ENCODE data around the gene PPM1E.

DNA sequence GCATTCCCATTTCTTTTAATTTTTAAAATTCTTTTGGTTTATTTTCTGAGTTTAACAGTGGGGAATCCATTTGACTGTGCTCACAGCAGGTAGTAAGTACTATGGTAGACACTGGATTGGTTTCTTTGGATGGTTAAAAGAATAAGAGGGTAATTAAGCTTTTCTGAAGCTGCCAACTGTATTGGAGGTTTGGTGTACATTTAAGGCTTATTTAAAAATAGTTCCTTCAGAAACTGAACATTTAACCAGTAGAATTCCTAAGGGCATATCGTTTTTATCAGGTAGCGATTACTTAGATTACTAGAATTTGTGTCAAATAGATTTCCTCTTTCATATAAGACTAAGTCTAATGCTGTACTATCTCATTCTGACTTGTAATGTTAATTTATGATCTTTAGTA, 162.4 kb downstream of the PPM1E start:
- TF ChIP-seq CTCF (IDR thresholded peaks at IDR 0.05), result no peak
- TF ChIP-seq EZH2 (IDR thresholded peaks at IDR 0.05; ENCODE audit: borderline replicate concordance, insufficient read depth, low read depth, low read length, poor library complexity, severe bottlenecking), result no peak

Measured in B cell (primary cell).